Measurements from ENCODE around the gene CELF4.

The CELF4 gene

GRCh38 chr18:37335409-37335736 is 230.2 kb downstream of the CELF4 start:
- DNase-seq = no peak

- no peak for DNase-seq
Observed at GRCh38 chr18:37334631-37335408, 230.8 kb downstream of the CELF4 start.

DNA sequence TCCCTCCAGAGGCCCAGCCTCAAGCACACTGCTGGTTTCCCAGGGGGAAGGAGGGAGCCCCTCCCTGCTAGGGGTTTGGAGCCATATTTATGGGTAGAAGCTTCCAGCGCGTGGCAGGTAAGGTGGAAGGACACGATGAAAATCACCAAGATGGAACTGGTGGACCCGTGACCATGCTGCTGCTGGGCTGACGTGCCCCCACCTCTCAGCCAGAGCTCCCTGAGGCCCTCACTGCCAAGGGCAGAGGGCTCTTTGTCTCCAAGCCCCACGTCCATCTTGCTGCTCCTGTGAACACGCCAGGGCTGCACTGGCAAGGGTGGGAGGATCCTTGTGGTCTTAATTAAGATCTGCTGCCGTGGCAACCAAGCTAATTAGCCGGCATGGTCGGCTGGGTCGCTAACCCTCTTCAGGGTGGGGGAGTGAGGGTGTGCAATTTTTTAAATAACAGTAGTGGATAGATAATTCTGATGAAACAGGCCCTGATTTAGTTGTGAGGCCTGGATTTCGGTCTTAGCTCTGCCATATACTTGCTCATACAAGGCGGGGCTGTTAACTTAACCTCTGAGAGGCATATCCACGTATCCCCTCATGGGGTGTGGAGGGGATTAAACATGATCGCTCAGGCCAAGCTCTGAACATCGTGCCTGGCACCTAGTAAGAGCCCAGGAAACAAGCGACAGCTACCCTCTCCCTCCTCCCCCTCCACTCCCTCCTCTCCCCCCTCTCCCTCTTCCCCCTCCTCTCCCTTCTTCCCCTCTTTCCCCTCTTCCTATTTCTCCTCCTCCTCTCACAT is 232.8 kb downstream of the CELF4 start:
- no peak for DNase-seq

DNA sequence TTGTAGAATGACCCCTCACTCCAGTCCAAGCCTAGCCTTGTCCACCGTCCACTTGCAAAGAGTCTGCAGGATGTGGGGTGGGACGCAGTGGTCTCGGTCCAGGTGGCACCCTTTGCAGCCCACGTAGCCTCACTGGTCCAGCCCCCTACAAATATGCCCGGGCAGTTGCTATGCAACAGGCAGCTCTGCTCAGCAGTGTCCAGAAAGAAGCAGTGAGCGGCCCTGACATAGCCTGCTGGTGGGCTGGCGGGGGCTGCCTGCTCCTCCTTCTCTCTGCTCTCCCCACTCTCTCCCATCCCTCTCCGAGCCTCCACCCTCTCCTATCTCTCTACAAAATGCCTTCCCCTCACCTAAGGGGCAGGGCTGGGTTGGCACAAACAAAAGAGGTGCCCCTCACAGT is 233.4 kb downstream of the CELF4 start:
- no peak for DNase-seq

DNA sequence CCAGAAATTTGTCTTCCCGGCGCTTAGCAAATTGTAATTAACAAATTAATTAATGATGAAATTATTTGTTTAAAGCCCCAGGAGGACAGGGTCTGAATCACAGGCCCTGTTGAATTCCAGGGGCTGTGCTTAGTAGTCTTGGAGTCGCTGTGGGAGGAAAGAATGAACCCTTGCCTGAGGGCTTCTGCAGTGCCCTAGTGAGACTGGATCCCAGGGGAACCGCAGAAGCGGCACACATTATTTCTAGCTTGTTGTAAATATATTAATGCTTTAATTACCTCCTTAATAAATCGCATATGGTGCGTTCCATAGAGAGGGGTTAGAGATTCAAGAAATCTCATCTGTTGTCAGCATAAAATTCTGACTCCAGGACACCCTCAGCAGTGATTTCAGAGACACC is 235.4 kb downstream of the CELF4 start:
- DNase-seq = no peak

- no peak for DNase-seq
Observed at GRCh38 chr18:37328946-37329719, 236.5 kb downstream of the CELF4 start.

GRCh38 chr18:37327063-37327577 is 238.5 kb downstream of the CELF4 start:
- no peak for DNase-seq

DNA sequence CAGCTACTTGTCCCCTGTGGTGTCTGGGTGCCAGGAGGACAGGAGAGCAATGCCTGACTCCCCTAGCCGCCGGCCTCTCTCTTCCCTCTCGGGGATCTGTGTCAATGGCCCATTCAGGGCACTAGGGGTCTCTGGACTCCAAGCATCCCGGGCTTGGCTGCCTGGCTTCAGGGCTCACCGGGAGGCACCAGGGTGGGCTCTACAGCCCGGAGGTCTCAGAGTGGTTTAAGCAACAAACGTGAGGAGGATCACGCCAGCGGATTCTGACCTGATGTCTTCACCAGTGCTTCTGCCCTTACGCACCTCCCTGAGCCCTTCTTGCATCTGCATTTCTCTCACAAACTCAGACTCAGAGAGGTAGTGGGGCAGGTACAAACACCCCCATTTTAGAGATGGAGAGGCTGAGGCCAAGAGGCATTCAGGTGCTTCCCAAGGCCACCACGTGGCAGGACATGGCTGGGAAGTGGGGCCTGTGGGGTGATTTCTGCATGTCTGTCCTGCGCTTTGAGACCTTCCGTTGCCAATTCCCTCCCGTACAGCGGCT is 243.0 kb downstream of the CELF4 start:
- no peak for DNase-seq

- DNase-seq = no peak
Observed at GRCh38 chr18:37321582-37322491, 243.8 kb downstream of the CELF4 start.

DNA sequence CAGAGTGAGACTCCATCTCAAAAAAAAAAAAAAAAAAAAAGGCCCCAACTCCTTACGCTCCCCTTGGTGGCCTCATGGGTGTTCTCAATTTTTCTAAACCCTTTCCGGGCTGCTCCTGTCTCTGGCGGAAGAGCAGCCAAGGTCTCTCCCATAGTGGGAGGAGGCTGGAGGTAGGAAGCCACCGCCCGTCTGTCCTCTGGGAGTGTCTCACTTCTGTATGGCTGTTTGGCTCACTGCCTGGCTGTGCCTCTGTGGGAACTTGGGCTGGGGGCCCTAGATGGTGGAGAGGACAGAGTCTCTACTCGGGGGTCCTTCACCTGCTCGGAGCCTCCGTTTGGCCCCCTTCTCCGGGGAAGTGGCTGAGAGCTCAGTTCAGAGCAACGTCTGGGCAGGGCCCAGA is 245.3 kb downstream of the CELF4 start:
- DNase-seq = no peak

DNA sequence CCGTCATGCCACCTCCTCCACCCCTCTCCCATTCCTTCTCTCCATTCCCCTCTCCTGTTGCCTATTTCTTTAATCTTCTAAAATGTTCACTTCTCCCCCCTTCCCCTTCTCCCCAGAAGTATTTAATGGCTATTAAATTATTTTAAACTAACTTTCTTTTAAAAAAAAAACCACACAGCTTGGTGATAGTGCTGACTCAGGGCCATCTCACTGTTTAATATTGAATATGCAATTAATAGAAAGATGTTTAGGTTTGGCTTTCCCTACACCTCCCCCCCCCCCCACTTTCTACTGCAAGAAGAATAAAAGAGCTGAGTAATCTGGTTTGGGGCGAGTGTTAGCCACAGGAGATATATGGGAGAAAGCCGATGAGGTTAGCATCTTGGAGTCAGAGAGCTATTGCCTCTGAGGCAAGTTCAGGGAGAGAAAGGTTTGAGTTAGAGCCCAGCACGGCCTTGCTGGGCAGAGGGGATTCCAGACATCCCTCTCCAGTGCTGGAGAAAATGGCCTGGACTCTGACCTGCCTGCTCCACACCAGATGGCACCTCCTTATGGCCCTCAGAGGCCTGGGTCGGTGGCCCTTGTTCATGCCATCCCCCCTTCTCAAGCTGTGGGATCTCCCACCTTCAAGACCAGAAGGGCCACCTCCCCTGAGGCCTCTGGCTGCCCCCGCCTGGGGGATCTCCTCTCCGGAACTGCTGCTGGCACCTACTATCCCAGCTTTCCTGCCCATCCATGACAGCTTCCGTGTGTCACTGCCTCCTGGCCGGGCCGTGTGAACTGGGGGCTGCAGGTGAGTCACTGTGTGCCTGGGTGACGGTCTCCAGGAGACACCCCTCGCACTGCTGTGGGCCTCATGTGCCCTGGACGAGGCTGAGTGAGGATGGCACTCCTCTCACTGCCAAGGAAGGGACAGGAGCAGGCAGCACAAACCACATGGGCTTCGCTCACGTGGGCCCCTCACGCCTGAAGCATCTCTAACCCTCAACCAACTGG is 246.9 kb downstream of the CELF4 start:
- no peak for DNase-seq

- DNase-seq = no peak
Observed at GRCh38 chr18:37317486-37317885, 248.1 kb downstream of the CELF4 start.

DNA sequence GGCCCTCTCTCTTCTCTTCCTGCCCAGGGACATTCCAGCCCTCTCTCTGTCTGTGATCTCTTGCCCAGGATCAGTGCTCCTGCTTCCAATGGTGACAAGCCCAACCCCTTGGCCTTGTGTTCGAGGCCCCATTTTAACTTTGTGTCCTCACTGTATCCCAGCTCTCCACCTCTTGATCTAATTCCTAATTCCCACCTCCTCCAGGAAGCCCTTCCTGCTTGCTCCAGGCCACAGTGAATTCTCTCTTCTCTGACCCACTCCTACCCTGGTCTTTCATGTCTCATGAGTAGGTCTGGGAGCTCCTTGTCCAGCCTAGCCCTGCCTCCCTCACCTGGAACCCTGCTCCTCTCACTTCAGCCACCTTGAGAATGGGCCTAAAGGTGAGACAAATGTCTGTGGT is 249.1 kb downstream of the CELF4 start:
- DNase-seq = no peak

- DNase-seq = no peak
Observed at GRCh38 chr18:37315935-37316334, 249.7 kb downstream of the CELF4 start.

DNA sequence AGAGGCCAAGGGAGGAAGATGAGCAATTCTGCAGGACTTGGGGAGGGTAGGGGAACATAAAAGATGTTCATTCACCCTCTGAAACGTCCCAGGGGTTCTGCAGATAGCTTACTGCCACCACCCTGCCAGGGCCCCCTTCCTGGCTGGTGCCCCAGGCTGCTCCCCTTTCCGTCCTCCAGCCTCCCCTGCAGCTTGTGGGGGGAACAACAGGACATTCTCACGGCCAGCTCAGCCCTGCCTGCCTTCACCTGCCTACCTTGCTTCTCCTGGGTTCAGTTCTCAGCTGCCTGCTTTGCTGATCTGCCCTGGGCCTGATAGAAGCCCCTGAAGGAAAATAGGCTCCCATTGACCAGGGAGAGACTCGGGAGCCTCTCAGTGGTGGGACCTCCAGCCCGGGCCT is 251.1 kb downstream of the CELF4 start:
- DNase-seq = no peak

DNA sequence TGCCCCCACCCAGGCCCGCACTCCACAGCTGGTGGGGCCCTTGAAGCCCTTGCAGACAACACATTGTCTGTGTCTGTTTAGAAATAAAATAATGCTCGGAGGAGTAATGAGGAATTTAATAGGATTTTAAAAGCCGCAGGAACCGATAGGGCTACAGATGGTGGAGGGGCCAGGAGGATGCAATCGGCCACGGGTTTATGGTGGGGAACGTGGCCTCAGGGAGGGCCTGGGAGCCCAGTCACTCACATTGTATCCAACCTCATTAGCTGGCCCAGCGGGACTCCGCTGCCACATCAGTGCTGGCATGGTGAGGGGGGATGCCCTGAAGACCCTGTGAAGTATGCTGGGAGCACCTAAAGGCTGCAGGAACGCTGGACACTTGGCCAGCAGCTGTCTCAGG is 252.0 kb downstream of the CELF4 start:
- DNase-seq = no peak

DNA sequence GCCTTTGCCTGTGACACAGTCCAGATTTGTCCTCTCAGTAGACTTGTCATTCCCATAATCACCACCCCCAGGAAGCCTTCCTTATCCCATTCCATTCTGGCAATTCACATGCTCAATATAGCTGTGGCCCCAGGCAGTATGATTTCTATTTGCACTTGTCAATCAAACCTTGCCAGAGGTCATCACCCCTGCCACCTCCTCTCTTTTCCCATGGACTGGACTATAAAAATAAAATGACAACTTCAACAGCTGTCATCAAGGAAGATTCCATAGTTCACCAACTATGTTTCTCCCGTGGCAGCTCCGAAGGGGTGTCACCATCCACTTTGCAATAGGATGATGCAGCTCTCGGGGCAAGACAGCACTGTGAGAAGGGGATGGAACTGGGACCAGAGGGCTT is 255.7 kb downstream of the CELF4 start:
- DNase-seq = no peak

DNA sequence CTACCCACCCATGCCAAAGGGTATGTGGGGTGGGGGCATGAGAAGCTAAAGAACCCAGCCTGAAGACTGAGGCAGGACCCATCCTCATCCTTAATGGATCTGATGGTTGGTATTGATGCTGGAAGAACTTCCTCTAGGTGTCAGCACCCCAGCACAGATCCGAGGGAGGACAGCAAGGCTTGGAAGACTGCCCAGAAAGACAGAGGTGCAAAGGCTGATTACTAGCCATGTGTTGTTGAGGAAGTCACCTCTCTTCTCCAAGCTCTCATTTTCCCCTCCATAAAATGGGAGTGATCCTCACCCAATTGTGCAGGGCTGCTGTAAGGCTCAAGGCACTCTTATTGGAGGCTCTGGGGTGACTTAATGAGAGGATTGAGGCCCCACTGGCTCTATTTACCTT is 256.5 kb downstream of the CELF4 start:
- DNase-seq = no peak

DNA sequence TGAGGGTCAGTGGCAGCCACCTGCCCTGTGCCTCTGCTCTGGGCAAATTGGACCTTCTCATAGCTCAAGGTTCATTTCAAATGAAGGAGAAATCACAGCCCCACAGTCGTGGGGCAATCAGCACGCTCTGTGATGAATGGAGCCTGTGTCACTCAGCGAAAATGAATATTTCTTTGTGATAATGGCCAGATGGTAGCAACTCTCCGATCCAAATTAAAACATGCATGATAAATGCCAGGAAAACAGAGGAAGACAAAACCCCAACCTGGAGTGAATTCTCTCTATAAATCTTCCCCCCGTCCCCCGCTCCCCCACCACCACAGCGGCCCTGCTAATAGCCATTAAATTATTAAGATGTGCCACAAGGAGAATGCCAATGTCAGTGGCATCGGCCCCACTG is 258.4 kb downstream of the CELF4 start:
- no peak for DNase-seq

DNA sequence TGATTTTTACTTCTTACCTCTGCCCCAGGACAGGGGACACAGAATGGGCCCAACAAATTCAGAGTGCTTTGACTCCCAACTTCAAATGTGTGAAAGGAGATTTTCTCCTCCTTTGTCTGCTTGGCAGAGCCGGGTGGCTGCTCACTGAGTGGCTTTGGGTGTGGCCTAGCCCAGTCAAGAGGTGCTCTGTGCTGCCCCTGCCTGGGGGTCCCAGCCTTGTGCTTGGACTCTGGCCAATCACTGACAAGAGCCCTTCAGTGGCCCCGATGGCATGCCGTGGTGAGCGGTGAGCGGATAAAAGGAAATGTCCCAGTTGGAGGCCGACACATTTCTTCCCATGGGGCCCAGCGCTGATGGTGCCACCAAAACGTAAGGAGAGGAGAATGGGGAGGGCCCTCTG is 259.2 kb downstream of the CELF4 start:
- no peak for DNase-seq

DNA sequence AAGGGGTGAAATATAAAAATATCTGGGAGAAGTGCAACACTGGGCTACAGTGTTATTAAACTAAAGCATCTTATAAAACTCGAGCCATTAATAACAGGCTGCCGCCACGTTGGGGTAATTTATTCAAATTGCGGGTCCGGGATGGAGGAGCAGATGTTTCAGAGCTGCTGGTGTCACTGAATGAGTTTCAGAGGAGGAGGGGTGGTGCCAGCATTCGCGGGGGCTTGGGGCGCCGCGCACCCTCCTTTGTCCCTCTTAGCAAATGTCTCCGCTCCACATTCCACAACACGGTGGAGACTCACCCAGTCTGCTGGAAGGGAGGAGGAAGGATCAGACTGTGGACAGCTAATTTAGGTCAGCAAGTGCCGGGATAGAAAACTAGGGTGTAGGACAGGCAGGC is 260.5 kb downstream of the CELF4 start:
- DNase-seq = no peak
